ENCODE results near the gene IGF2R. TPM values are rescaled to one million over a fixed set of nuclear protein-coding genes. Genes with fewer than 3 reads are reported as not detected.

The IGF2R gene
- total RNA-seq, 3 donors from 2014 or later = 60.4 to 112 (median 81.0) TPM

DNA sequence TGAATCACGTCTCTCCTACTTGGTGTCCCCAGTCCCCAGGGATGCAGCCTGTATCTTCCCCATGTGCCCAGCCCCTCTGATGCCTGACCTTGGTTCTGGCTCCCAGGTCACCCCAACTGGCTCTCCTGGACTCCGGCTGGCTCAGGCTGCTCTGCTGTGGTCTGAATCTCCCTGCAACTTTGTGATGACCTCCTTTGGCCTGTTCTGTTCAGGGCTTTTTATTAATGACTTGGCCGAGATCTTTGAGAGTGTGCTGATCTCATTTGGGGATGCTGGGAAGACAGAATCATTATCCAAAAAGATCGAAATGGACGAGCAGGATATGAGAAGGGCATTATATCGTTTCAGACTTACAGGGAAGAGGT is 67.4 kb downstream of the IGF2R start:
- no peaks in the 10 kb centered on the region for H3K36me3 ChIP-seq
- H3K9me3 ChIP-seq = no peaks in the 10 kb centered on the region
- no peak overlapping the region for H3K4me3 ChIP-seq
- no peak for DNase-seq (ENCODE audit: low spot score in 2 of 2)
- H3K27me3 ChIP-seq = no peaks in the 10 kb centered on the region
- peak overlapping the region in 1 of 2 donors; percentile 56 for H3K27ac ChIP-seq
- TF ChIP-seq, protein P1, sequence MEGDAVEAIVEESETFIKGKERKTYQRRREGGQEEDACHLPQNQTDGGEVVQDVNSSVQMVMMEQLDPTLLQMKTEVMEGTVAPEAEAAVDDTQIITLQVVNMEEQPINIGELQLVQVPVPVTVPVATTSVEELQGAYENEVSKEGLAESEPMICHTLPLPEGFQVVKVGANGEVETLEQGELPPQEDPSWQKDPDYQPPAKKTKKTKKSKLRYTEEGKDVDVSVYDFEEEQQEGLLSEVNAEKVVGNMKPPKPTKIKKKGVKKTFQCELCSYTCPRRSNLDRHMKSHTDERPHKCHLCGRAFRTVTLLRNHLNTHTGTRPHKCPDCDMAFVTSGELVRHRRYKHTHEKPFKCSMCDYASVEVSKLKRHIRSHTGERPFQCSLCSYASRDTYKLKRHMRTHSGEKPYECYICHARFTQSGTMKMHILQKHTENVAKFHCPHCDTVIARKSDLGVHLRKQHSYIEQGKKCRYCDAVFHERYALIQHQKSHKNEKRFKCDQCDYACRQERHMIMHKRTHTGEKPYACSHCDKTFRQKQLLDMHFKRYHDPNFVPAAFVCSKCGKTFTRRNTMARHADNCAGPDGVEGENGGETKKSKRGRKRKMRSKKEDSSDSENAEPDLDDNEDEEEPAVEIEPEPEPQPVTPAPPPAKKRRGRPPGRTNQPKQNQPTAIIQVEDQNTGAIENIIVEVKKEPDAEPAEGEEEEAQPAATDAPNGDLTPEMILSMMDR (IDR thresholded peaks at IDR 0.05) = no peak
- no peak for TF ChIP-seq POLR2AphosphoS5 (IDR thresholded peaks at IDR 0.05)
- no peak for TF ChIP-seq POLR2A (IDR thresholded peaks at IDR 0.05)
- intact Hi-C loops (cut with DNase I; ENCODE audit: low total_unique reads) = no loop called here
- no peaks in the 10 kb centered on the region for H3K4me1 ChIP-seq

DNA sequence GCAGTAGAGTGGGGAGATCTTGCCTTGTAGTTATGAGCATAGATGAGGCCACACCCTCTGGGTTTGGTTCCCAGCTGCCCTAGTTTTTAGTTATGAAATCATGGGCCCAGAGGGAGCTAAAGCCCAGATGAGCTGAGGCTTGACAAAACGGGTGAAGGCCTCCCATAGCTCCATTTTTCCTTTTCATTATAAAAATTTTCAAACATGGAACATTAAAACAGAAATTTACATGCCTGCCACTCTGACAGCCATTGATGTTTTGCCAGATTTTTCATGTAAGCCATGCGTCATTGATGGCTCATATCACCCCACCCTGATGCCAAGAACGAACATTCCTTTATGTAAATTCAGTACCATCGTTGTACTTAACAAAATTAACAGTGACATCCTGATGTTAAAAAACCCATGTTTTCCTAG is 67.9 kb downstream of the IGF2R start:
- Histone ChIP-seq H3K36me3 (no peaks in the 10 kb centered on the region), H3K27me3 (no peaks in the 10 kb centered on the region), H3K9me3 (no peaks in the 10 kb centered on the region), H3K4me1 (no peaks in the 10 kb centered on the region), H3K4me3 (no peak overlapping the region), H3K27ac (no peak overlapping the region)
- no peak for DNase-seq (ENCODE audit: low spot score in 2 of 2)
- TF ChIP-seq POLR2A (IDR thresholded peaks at IDR 0.05) = no peak
- TF ChIP-seq, protein P1 (IDR thresholded peaks at IDR 0.05) = no peak
- no peak for TF ChIP-seq POLR2AphosphoS5 (IDR thresholded peaks at IDR 0.05)
- intact Hi-C loops (cut with DNase I; ENCODE audit: low total_unique reads) = no loop called here

GRCh38 chr6:160038479-160038878 is 69.6 kb downstream of the IGF2R start:
- TF ChIP-seq, protein P1 (IDR thresholded peaks at IDR 0.05) = no peak
- TF ChIP-seq POLR2A (IDR thresholded peaks at IDR 0.05) = no peak
- no peak for TF ChIP-seq POLR2AphosphoS5 (IDR thresholded peaks at IDR 0.05)
- H3K27ac ChIP-seq = no peak overlapping the region
- no peaks in the 10 kb centered on the region for H3K36me3 ChIP-seq
- intact Hi-C loops (cut with DNase I; ENCODE audit: low total_unique reads) = no loop called here
- H3K4me1 ChIP-seq = peaks cover 0 to 6% of the 10 kb centered on the region in 2 donors
- no peak overlapping the region for H3K4me3 ChIP-seq
- H3K9me3 ChIP-seq = no peaks in the 10 kb centered on the region
- DNase-seq (ENCODE audit: low spot score in 2 of 2) = no peak
- no peaks in the 10 kb centered on the region for H3K27me3 ChIP-seq

DNA sequence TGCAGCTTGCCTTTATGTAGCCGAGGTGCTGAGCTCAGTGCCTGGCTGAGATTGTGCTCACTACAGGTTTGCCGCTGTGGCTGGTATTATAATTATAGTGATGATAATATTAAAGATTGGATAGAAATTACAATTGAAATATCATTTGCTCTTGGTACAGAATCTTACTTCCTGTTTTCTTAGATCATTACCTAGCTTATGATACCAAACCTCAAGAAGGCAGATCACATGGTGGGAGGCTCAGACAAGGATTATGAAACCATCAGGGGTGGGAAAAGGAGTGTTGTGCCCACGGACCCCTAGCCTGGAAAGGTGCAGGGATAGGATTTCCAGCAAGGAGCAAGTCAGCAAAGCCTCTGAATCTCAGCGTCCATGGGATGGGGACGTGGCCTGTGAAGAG is 70.6 kb downstream of the IGF2R start:
- no peaks in the 10 kb centered on the region for H3K27me3 ChIP-seq
- DNase-seq (ENCODE audit: low spot score in 2 of 2) = no peak
- no peaks in the 10 kb centered on the region for H3K9me3 ChIP-seq
- peaks cover 0 to 6% of the 10 kb centered on the region in 2 donors for H3K4me1 ChIP-seq
- no peaks in the 10 kb centered on the region for H3K36me3 ChIP-seq
- no peak overlapping the region for H3K4me3 ChIP-seq
- TF ChIP-seq POLR2A (IDR thresholded peaks at IDR 0.05) (no peak), POLR2AphosphoS5 (IDR thresholded peaks at IDR 0.05) (no peak)
- TF ChIP-seq, protein P1 (IDR thresholded peaks at IDR 0.05) = no peak
- H3K27ac ChIP-seq = no peak overlapping the region
- intact Hi-C loops (cut with DNase I; ENCODE audit: low total_unique reads) = no loop called here

DNA sequence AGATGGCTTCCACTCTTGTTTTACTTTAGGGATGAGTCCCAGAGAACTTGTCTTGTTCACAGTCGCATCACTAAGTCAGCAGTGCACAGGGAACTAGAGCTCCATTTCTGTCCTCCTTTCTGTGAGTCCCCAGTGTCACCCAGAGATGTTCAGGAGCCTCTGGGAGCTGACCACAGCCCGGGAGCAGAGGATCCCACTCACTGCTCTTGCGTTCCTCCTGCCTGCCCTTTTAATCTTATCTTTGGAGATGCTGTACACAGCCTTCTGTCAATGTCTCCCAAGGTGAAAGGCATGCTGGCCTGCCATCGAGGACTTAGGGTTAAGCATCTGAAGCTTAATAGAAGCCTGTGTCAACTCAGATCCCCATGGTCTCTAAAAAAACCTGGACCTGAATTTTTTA is 71.2 kb downstream of the IGF2R start:
- Histone ChIP-seq H3K4me3 (no peak overlapping the region), H3K4me1 (peaks cover 0 to 6% of the 10 kb centered on the region in 2 donors), H3K36me3 (no peaks in the 10 kb centered on the region), H3K27ac (no peak overlapping the region), H3K9me3 (no peaks in the 10 kb centered on the region), H3K27me3 (no peaks in the 10 kb centered on the region)
- DNase-seq (ENCODE audit: low spot score in 2 of 2) = no peak
- TF ChIP-seq POLR2A (IDR thresholded peaks at IDR 0.05) (no peak), POLR2AphosphoS5 (IDR thresholded peaks at IDR 0.05) (no peak)
- TF ChIP-seq, protein P1 (IDR thresholded peaks at IDR 0.05) = no peak
- intact Hi-C loops (cut with DNase I; ENCODE audit: low total_unique reads) = no loop called here

All from breast epithelium (tissue), 4 donors.